HepG2 (cell line): ENCODE data around the gene CNTF. TPM values are rescaled to one million over a fixed set of nuclear protein-coding genes. Genes with fewer than 3 reads are reported as not detected.

Source experiments
- ATAC-seq: fragments of 200-7000 bp; cut with Tn5 transposase; 3 replicates; pipeline ENCODE4 v1.9.1; 2020; ENCODE audit warnings: mild to moderate bottlenecking, moderate library complexity
- BruUV-seq: library from RNA; stranded (reverse); fragments of 400-500 nt; replicated peaks from 2 replicates; lab custom pipeline; 2021; lab: Mats Ljungman, UMichigan
- CTCF ChIA-PET: fragments of 300-600 bp; formaldehyde crosslinking; extraction: SDS; loops from one replicate; lab custom pipeline; 2021; ENCODE audit warnings: low total read pairs, inconsistent platforms, low intra/inter-chr PET ratio; lab: Yijun Ruan, JAX
- POLR2A ChIA-PET: fragments of 350-600 bp; sonication (Branson Sonifier 250); formaldehyde crosslinking; loops from one replicate; lab custom pipeline; 2020; ENCODE audit warnings: antibody characterized with exemption, inconsistent platforms; lab: Yijun Ruan, JAX
- DNase-seq: peaks from one replicate; pipeline ENCODE4 v3.0.0-alpha.2; 2015; ENCODE audit warnings: low spot score
- FAIRE-seq: peaks from 3 replicates; lab custom pipeline; 2011; peaks lifted over from hg19 to GRCh38; lab: Jason Lieb, UNC
- H2AFZ ChIP-seq: one replicate; pipeline ENCODE4 v1.6.1; 2011; ENCODE audit warnings: low read length, inconsistent platforms
- H3K27ac ChIP-seq: fragments of 300-600 bp; 3 replicates; pipeline ENCODE4 v1.8.0; 2011; ENCODE audit warnings: mixed run types, mild to moderate bottlenecking, mixed read lengths, low read length, inconsistent platforms; ENCODE audit not compliant: insufficient read depth; ENCODE audit errors: extremely low read length
- H3K27me3 ChIP-seq, 2 experiments: fragments of 200-600 bp in 1 of 2; 2 replicates in 1 of 2; 3 replicates in 1 of 2; pipeline versions ENCODE4 v1.6.0 to v1.8.0; 2011; ENCODE audit warnings: low read length in 2 of 2, mild to moderate bottlenecking in 2 of 2, moderate library complexity in 2 of 2, inconsistent platforms in 1 of 2; ENCODE audit not compliant: insufficient read depth in 2 of 2, control insufficient read depth in 1 of 2
- H3K36me3 ChIP-seq, 2 experiments: fragments of 200-600 bp in 1 of 2; replicated peaks in 1 of 2; 2 replicates in 1 of 2; 3 replicates in 1 of 2; pipeline versions ENCODE4 v1.5.1 to v1.8.0; 2011; ENCODE audit warnings: low read length in 2 of 2, inconsistent platforms in 1 of 2; ENCODE audit not compliant: insufficient read depth in 2 of 2, control insufficient read depth in 1 of 2
- H3K4me1 ChIP-seq: 2 replicates; pipeline ENCODE4 v1.5.1; 2012; ENCODE audit warnings: low read length, inconsistent platforms; ENCODE audit not compliant: insufficient read depth
- H3K4me2 ChIP-seq: 2 replicates; pipeline ENCODE4 v1.6.0; 2011; ENCODE audit warnings: low read depth, low read length, inconsistent platforms
- H3K4me3 ChIP-seq, 3 experiments: fragments of 200-600 bp in 1 of 3; sonication (generic), shearing (Covaris generic) in 1 of 3; replicated peaks in 1 of 3; 2 replicates each; pipeline ENCODE4 v1.5.1; 2011 to 2016; ENCODE audit warnings: low read length in 3 of 3, inconsistent platforms in 2 of 3, low read depth in 2 of 3, mild to moderate bottlenecking in 2 of 3, control low read depth in 1 of 3, mixed read lengths in 1 of 3; ENCODE audit not compliant: insufficient read depth in 1 of 3
- H3K79me2 ChIP-seq: one replicate; pipeline ENCODE4 v1.6.1; 2011; ENCODE audit warnings: low read length, inconsistent platforms; ENCODE audit not compliant: insufficient read depth
- H3K9ac ChIP-seq: 2 replicates; pipeline ENCODE4 v1.6.0; 2011; ENCODE audit warnings: mild to moderate bottlenecking, low read depth, low read length, inconsistent platforms; ENCODE audit not compliant: insufficient read depth
- H3K9me3 ChIP-seq: 2 replicates; pipeline ENCODE4 v1.5.1; 2012; ENCODE audit warnings: mild to moderate bottlenecking, low read length
- H4K20me1 ChIP-seq: 2 replicates; pipeline ENCODE4 v1.6.0; 2011; ENCODE audit warnings: inconsistent platforms, mild to moderate bottlenecking, low read length, moderate library complexity; ENCODE audit not compliant: insufficient read depth
- CHD4 ChIP-seq: fragments of 200-600 bp; sonication (generic); IDR thresholded peaks from 2 replicates; pipeline ENCODE4 v1.7.0; 2017; ENCODE audit warnings: mild to moderate bottlenecking, low read length, borderline replicate concordance
- HOXA5 ChIP-seq: sonication (generic); formaldehyde crosslinking; IDR thresholded peaks from 2 replicates; pipeline ENCODE4 v1.4.0; 2020; ENCODE audit warnings: missing genetic modification reagents
- MEIS2 ChIP-seq: sonication (generic); formaldehyde crosslinking; IDR thresholded peaks from 2 replicates; pipeline ENCODE4 v1.9.0; 2021; ENCODE audit warnings: mild to moderate bottlenecking, missing genetic modification reagents
- MXI1 ChIP-seq: IDR thresholded peaks from 3 replicates; pipeline ENCODE4 v1.6.1; 2012; ENCODE audit warnings: low read depth, low read length, inconsistent platforms, borderline replicate concordance
- RFXAP ChIP-seq: sonication (generic); formaldehyde crosslinking; IDR thresholded peaks from 2 replicates; pipeline ENCODE4 v1.4.0; 2020; ENCODE audit warnings: missing genetic modification reagents, borderline replicate concordance
- SMAD3 ChIP-seq: sonication (generic); formaldehyde crosslinking; IDR thresholded peaks from 2 replicates; pipeline ENCODE4 v1.4.0; 2020; ENCODE audit warnings: missing genetic modification reagents
- SP4 ChIP-seq: sonication (generic); formaldehyde crosslinking; IDR thresholded peaks from 2 replicates; pipeline ENCODE4 v1.8.1; 2023; ENCODE audit warnings: mild to moderate bottlenecking, missing genetic modification reagents
- TCF7L2 ChIP-seq: IDR thresholded peaks from 2 replicates; pipeline ENCODE4 v1.6.1; 2011; ENCODE audit warnings: mild to moderate bottlenecking, low read depth, low read length, moderate library complexity
- WIZ ChIP-seq: sonication (generic); formaldehyde crosslinking; IDR thresholded peaks from 2 replicates; pipeline ENCODE4 v1.5.1; 2020; ENCODE audit warnings: mild to moderate bottlenecking, missing genetic modification reagents
- YEATS2 ChIP-seq: sonication (generic); formaldehyde crosslinking; IDR thresholded peaks from 2 replicates; pipeline ENCODE4 v1.4.0; 2020; ENCODE audit warnings: missing genetic modification reagents, borderline replicate concordance
- ZFP37 ChIP-seq: sonication (generic); formaldehyde crosslinking; IDR thresholded peaks from 2 replicates; pipeline ENCODE4 v1.4.0; 2020; ENCODE audit warnings: missing genetic modification reagents, borderline replicate concordance
- ZNF253 ChIP-seq: sonication (generic); formaldehyde crosslinking; IDR thresholded peaks from 2 replicates; pipeline ENCODE4 v1.8.0; 2022; ENCODE audit warnings: mild to moderate bottlenecking, missing genetic modification reagents, borderline replicate concordance
- ZNF484 ChIP-seq: sonication (generic); formaldehyde crosslinking; IDR thresholded peaks from 2 replicates; pipeline ENCODE4 v1.5.1; 2020; ENCODE audit warnings: mild to moderate bottlenecking, low read depth, missing genetic modification reagents, borderline replicate concordance
- WGBS: methylation state at CpG from one replicate; pipeline ENCODE4 v1.1.6; 2017; ENCODE audit warnings: low lambda C conversion rate; 5-methylcytosine and 5-hydroxymethylcytosine counted together
- in situ Hi-C: cut with HindIII; loops from 2 replicates; pipeline ENCODE4 v1.10.0; 2017; ENCODE audit warnings: low pct_unique_long_range_greater_than_20kb; ENCODE audit not compliant: extremely low pct_ligation_motif_present
- intact Hi-C: fragments of 100-400 bp; cut with micrococcal nuclease; formaldehyde crosslinking; loops from one replicate; pipeline ENCODE4 v1.10.0; 2022; ENCODE audit not compliant: unreplicated experiment
- polyA plus RNA-seq, 8 experiments: library from polyadenylated mRNA; depleted of rRNA in 3 of 8; stranded (reverse) in 7 of 8; unstranded in 1 of 8; fragments of >200 nt; fragmentation: Illumina TruSeq in 4 of 8; extraction: Trizol in 4 of 8; gene quantifications; 2 replicates each; pipeline versions ENCODE4 v1.2.1 to v1.2.3, GENCODE V29; 2011 to 2016; ENCODE audit warnings: low read depth in 4 of 8, missing spikeins in 1 of 8, mixed read lengths in 1 of 8; ENCODE audit not compliant: insufficient read depth in 1 of 8
- total RNA-seq, 5 experiments: library from RNA; depleted of rRNA; stranded (reverse); fragments of >200 nt; fragmentation: Illumina TruSeq; extraction: Trizol; gene quantifications; 2 replicates each; pipeline ENCODE4 v1.2.3, GENCODE V29; 2016; ENCODE audit warnings: low read depth in 1 of 5
- TF ChIP-seq, protein P1 (sequence below): conservative IDR thresholded peaks from 2 replicates; pipeline ENCODE4 v1.6.1; 2018; ENCODE audit warnings: missing genetic modification reagents
- TF ChIP-seq, protein P2 (sequence below): sonication (generic); formaldehyde crosslinking; IDR thresholded peaks from 2 replicates; pipeline ENCODE4 v1.9.0; 2022; ENCODE audit warnings: missing genetic modification reagents, mild to moderate bottlenecking, borderline replicate concordance

Gene CNTF
- total and polyA plus RNA-seq, 2 of the 13 experiments (the other 11 are each of a cell fraction or from before 2014, with no cell fraction given), result 0.51 to 2.3 TPM

DNA sequence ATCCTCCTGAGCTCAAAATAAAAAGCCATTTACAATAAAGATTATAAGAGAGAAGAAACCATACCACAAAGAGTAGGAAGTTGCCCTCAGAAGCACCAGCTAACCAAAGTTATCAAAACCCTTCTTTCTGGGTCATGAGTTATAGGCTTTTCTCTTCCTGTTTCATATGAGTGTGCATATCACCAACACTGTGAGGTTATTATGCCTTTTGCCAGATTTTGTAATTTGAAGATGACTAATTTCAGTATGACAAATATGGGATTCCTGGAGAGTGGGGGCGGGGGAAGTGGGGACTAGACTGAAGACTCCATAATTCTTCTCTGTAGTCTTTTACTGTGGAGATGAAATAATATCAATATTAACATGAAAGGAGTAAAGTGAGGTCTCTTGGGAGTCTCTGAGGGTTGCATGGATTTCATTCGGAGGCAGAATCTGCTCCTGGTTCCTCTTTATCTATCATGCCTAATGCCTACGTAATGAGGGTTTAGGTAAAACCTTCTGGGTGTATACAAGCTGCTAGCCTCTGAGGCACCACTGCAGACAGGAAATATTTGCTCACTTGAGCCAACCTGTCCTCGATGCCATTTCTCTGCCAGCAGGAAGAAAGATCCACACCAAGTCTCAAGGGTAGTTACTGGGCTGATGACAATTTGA, 48.9 kb upstream of the CNTF start:
- no peaks in the 10 kb centered on the region for H3K27me3 ChIP-seq
- H3K9ac ChIP-seq, result no peak overlapping the region
- H3K9me3 ChIP-seq, result no peaks in the 10 kb centered on the region
- FAIRE-seq (no peak), DNase-seq (no peak)
- POLR2A ChIA-PET, result no interaction called here
- no peak overlapping the region for H3K4me2 ChIP-seq
- H2AFZ ChIP-seq, result no peak overlapping the region
- H3K36me3 ChIP-seq, result no peaks in the 10 kb centered on the region
- intact Hi-C loops, result no loop called here
- TF ChIP-seq, protein P1, sequence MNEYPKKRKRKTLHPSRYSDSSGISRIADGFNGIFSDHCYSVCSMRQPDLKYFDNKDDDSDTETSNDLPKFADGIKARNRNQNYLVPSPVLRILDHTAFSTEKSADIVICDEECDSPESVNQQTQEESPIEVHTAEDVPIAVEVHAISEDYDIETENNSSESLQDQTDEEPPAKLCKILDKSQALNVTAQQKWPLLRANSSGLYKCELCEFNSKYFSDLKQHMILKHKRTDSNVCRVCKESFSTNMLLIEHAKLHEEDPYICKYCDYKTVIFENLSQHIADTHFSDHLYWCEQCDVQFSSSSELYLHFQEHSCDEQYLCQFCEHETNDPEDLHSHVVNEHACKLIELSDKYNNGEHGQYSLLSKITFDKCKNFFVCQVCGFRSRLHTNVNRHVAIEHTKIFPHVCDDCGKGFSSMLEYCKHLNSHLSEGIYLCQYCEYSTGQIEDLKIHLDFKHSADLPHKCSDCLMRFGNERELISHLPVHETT (CRISPR knock-in tag), result no peak
- TF ChIP-seq HOXA5 (no peak), WIZ (no peak)
- TF ChIP-seq, all 625 proteins: peak for 0
- no TSS peak for BruUV-seq
- no peak overlapping the region for H3K4me3 ChIP-seq
- H4K20me1 ChIP-seq, result no peaks in the 10 kb centered on the region
- 94% methylated on average over 4 of the region's 4 CpGs for WGBS
- no peak overlapping the region for H3K27ac ChIP-seq
- peaks cover 18% of the 10 kb centered on the region for H3K4me1 ChIP-seq
- in situ Hi-C loops, result no loop called here
- CTCF ChIA-PET, result no interaction called here
- ATAC-seq, result no peak
- peaks cover 3% of the 10 kb centered on the region for H3K79me2 ChIP-seq

DNA sequence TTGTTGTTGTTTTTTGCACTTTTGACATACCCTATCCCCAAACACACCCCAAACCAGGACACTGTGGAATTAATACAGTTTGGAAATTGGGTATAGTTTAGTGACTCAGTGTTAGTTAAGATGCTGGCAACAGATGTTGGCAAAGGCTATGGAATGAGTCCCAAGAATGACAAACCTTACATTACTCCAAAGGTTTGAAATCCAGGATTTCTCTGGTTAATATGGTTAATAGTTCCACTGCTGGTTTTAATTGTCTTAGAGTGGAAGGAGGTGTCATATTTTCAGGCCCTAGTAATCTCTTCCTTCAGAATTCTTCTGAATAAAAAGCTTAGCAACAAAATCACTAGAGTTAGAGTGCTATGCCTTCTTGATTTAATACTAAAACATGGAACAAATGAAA, 47.6 kb upstream of the CNTF start:
- Histone ChIP-seq H3K9me3 (no peaks in the 10 kb centered on the region), H3K79me2 (peaks cover 9% of the 10 kb centered on the region), H3K36me3 (no peaks in the 10 kb centered on the region), H4K20me1 (peaks cover 3% of the 10 kb centered on the region; the same call in 1 of the 2 replicates), H3K27me3 (no peaks in the 10 kb centered on the region), H3K9ac (no peak overlapping the region), H3K4me1 (peaks cover 18% of the 10 kb centered on the region), H3K4me2 (no peak overlapping the region), H2AFZ (no peak overlapping the region), H3K27ac (no peak overlapping the region), H3K4me3 (no peak overlapping the region)
- FAIRE-seq, result no peak
- no peak for DNase-seq
- ChIA-PET CTCF (no interaction called here), POLR2A (no interaction called here)
- in situ Hi-C loops, result no loop called here
- intact Hi-C loops, result no loop called here
- BruUV-seq, result no TSS peak
- ATAC-seq, result no peak
- TF ChIP-seq CHD4, result no peak
- no peak for TF ChIP-seq SMAD3 (CRISPR knock-in tag)
- TF ChIP-seq MEIS2 (CRISPR knock-in tag), result no peak
- TF ChIP-seq, protein P2, sequence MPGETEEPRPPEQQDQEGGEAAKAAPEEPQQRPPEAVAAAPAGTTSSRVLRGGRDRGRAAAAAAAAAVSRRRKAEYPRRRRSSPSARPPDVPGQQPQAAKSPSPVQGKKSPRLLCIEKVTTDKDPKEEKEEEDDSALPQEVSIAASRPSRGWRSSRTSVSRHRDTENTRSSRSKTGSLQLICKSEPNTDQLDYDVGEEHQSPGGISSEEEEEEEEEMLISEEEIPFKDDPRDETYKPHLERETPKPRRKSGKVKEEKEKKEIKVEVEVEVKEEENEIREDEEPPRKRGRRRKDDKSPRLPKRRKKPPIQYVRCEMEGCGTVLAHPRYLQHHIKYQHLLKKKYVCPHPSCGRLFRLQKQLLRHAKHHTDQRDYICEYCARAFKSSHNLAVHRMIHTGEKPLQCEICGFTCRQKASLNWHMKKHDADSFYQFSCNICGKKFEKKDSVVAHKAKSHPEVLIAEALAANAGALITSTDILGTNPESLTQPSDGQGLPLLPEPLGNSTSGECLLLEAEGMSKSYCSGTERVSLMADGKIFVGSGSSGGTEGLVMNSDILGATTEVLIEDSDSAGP, result no peak
- TF ChIP-seq YEATS2, result no peak
- no peak for TF ChIP-seq MXI1
- no peak for TF ChIP-seq RFXAP
- no peak for TF ChIP-seq ZNF253 (CRISPR knock-in tag)
- no peak for TF ChIP-seq ZFP37 (CRISPR knock-in tag)
- no peak for TF ChIP-seq SP4
- no peak for TF ChIP-seq TCF7L2
- no peak for TF ChIP-seq ZNF484 (CRISPR knock-in tag)
